HG03575 (cell line): ENCODE measurements around the gene STRA6.

Experiments used
- ATAC-seq: cut with Tn5 transposase; IDR thresholded peaks from one replicate; pipeline ENCODE4 v1.9.1; 2021; ENCODE audit not compliant: unreplicated experiment, insufficient number of reproducible peaks, low FRiP score; ENCODE audit errors: extremely low read depth

Gene STRA6

DNA sequence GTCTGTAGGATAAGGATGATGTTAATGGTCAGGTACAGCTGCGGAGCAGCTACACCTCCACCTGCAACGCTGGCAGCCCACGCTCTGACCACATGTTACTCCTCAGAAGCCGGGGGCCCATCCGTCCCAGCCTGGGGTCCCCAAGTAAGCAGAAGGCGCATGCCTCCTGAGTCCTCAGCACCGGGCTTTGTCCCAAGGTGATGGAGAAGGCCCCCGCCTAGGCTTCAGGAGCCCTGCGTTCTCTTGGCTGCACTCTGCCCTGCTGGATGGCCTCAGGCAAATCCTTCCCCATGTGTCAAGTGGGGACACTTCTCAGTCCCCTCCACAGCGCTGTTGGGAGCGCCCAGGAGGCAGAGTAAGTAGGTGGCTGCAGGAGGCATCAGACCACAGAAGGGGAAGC, 14.4 kb downstream of the STRA6 start:
- no peak for ATAC-seq

DNA sequence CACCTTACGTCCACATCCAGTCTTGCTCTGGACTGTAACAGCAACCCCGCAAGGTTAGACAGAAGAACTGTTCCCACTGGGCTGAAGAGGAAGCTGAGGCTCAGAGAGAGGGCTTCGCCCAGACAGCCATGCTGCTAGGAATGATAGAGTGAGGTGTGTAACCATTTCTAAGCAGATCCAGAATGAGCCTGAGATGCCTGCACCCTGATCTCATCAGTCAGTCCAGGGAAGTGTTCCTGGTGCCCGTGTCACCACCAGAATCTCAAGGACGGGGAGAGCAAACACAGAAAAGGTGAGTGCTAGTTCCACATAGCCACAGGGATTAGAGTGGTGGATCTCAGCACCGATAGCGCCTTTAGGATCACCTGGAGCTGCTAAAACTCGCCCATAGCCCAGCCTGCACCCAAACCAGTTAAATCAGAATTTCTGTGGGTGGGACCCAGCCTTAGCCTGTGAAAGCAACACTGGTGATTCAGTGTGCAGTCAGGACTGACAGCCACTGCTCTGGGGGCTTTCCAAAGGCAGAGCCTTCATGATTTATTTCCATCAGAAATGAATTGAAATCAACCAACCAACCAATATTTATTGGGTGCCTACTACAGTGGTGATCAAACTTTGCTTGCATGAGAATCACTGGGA, 16.8 kb downstream of the STRA6 start:
- no peak for ATAC-seq

DNA sequence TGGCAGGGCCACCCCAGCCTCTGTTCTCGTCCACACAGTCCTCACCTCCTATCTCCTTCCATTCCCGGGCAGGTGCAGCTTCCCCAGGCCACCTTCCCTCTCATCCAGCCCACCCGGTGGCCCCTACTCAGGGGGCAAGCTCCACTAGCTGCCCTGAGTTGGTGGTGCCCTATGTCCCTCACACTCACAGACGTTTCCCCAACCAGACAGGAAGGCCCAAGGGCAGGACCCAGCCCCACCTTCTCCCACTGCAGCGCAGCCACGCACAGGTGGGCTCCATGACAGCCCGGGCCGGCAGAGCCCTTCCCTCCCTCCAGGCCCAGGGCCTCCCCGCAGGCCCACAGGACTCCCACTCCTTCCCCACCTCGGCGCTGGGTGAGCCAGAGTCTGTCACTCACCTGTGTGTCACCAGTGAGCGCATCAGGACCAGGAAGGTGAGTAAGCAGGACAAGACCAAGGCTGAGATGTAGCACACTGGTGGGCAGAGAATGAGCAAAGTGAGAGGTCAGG, 17.9 kb downstream of the STRA6 start:
- no peak for ATAC-seq

DNA sequence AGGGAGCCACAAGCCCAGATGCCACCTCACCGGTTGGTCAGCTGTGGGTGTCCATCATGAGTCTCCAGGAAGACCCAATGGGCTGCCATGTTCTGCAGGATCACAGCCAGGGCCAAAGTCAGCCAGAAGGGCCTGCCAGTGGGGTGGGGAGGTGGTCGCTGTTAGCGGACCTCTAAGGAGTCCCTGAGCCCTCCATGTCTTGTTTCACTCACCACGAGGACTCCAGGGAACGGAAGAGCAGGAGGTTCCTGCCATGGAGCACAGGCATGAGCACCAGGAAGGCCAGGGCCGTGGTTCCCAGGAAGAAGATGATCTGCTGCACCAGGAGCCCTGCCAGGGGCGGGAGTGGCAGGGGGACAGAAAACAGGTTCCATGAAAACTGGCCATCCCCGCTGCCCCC, 20.5 kb downstream of the STRA6 start:
- ATAC-seq = no peak

DNA sequence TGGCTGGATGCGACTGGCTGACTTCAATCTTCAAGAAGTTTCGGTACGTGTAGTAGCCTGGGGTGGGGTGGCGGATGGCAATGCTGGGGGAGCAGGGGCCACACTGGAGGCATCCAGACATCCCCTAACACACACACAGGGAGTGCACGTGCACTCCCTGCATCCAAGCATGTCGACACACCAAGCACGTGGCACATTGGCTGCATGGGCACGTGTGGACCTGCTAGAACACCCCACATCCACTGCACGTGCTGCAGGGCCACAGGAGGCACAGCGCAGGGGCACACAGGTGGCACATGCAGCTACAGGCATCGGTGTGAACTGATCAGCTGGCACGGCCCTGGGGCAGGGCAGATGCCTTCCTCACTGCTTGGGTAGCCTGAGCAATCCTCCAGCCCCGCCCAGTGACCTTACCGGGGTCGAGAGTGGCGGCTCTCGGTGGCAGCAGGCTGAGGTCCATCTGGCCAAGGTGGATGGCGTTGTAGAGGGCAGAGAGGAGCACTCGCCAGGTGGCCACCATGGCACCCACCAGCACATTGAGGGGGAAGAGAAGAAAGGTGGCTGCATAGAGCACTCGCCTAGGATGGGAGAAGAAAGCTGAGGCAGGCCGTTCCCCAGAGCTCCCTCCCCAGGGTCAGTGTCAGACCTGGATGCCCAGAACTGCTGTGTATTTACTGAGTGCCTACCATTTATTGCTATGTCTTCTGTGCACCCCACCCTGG, 21.5 kb downstream of the STRA6 start:
- no peak for ATAC-seq

DNA sequence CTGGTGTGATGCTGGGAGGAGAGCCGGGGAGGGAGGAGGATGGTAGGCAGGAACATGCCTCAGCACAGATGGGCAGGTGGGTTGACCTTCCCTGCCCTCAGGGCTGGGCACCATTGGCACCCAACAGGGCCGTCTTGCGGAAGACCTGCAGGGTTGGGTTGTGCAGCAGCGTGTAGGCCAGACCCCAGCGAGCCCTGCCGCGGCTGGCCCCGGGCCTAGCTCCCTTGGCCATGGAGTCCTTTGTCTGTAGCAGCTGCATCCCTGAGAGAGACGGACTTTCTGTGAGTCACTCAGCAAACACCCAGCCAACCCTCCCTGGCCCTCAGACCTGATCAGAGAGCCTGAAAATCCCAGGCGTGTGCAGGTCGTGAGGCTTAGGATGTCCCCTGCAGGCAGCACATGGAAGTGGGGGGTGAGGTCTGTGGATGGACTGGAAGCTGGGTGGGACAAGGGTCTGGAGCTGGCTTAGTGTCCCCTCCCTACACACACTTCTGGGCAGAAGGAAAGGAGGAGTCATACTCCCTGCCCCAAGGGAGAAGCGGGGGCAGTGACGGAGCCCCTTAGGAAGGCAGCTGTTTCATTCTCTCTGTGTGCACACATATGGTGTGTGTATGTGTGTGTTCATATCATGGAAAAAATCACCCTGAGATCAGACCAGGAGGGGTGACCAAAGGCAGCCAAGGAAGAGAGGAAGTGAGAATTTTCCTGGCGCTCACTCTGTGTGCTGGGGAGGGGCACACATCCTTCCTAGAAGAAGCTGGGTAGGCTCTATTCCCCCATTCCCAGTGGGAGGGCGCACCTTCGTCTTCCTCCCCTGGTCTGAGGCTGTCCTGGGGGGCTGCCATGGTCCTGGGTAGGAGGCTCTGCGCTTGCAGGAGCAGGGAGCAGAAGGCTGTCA, 22.4 kb downstream of the STRA6 start:
- no peak for ATAC-seq

DNA sequence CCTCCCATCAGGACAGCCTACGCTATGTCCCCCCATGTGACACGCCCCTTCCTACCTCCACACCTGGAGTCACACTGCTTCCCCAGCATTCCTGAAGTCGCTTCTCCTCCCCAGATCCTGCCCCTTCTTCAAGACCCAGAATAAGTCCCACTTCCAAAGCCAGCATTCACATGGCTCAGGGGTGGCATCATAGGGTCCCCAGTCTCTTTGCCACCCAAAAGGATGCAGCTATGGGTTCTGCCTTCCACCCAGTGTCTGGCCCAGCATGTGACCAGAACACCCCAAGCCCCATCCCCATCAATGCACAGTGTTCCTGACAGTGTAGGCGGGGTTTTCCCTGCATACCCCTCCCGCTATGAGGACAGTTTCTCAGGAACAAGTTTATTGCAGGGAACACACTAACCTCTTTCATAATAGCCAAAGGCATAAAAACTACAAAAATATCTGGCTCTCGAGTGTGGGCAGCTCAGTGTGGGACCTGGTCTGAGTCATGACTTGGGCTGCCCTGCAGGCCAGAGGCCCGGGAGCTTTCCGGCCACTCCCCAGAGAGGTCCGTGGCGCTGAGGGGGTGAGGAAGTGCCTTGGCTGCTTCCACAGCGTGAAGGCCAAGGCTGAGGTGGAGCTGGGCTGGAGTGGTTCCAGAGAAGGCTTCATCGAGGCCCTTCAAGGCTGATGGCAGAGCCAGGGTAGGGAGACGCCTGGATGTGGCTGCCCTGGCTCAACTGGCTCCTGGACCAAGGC, 23.3 kb downstream of the STRA6 start:
- ATAC-seq = no peak

DNA sequence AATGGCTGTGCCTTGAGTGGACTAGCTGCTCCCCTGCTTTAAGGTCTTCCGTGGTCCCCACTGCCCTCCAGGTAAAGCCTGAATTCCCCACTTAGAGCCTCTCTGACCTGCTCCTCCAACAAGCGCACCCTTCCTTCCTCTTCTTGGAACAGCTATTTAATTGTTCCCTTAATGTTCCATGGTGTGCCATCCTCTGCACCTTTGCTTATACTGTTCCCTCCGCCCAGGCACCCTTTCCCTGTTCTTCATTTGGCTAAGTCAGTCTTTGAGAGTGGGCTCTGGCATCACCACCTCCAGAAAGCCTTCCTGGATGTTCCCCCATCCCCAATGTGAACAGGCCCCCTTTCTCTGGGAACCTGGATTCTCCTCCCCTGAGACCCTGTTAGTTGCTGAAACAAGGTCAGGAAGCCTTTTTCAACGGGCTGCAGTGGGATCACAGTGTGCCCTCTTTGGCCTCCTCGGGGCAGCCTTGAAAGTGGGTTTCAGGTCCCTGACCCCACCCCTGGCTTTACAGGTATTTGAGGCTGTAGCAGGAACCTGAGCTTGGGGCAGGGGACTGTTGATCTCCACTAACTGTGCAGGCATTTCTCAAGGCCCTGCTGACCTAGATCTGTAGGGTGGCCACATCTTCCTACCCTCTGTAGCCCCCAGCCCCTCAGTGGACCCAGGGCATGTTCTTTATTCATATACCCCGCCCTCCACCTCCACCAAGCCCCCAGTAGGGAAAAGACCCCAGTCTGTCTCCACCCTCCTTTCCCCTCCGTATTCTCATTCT, 24.1 kb downstream of the STRA6 start:
- ATAC-seq = no peak

DNA sequence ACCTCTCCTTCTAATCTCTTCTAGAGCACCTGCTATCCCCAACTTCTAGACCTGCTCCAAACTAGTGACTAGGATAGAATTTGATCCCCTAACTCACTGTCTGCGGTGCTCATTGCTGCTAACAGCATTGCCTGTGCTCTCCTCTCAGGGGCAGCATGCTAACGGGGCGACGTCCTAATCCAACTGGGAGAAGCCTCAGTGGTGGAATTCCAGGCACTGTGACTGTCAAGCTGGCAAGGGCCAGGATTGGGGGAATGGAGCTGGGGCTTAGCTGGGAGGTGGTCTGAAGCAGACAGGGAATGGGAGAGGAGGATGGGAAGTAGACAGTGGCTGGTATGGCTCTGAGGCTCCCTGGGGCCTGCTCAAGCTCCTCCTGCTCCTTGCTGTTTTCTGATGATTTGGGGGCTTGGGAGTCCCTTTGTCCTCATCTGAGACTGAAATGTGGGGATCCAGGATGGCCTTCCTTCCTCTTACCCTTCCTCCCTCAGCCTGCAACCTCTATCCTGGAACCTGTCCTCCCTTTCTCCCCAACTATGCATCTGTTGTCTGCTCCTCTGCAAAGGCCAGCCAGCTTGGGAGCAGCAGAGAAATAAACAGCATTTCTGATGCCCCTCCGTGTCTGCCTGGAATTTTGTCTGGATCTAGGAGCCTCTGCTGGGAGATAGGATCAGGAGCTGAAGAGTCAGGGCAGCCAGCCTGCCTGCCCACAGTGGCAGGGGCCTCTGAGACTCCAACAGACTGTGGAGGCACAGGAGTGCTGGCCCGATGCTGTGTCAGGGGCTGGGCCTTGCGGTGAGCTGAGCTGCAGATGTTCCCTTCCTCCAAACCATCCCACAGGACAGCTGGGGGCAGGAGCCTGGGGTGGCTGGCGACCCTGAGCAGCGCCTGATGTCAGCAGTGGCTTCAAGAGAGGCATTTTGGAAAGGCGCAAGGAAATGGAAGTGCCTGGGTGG, 26.0 kb downstream of the STRA6 start:
- ATAC-seq = no peak

DNA sequence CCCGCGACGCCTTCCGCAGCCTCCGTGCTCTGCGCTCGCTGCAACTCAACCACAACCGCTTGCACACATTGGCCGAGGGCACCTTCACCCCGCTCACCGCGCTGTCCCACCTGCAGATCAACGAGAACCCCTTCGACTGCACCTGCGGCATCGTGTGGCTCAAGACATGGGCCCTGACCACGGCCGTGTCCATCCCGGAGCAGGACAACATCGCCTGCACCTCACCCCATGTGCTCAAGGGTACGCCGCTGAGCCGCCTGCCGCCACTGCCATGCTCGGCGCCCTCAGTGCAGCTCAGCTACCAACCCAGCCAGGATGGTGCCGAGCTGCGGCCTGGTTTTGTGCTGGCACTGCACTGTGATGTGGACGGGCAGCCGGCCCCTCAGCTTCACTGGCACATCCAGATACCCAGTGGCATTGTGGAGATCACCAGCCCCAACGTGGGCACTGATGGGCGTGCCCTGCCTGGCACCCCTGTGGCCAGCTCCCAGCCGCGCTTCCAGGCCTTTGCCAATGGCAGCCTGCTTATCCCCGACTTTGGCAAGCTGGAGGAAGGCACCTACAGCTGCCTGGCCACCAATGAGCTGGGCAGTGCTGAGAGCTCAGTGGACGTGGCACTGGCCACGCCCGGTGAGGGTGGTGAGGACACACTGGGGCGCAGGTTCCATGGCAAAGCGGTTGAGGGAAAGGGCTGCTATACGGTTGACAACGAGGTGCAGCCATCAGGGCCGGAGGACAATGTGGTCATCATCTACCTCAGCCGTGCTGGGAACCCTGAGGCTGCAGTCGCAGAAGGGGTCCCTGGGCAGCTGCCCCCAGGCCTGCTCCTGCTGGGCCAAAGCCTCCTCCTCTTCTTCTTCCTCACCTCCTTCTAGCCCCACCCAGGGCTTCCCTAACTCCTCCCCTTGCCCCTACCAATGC, 27.1 kb downstream of the STRA6 start:
- no peak for ATAC-seq

DNA sequence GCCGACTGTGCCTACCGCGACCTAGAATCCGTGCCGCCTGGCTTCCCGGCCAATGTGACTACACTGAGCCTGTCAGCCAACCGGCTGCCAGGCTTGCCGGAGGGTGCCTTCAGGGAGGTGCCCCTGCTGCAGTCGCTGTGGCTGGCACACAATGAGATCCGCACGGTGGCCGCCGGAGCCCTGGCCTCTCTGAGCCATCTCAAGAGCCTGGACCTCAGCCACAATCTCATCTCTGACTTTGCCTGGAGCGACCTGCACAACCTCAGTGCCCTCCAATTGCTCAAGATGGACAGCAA, 27.7 kb downstream of the STRA6 start:
- no peak for ATAC-seq

DNA sequence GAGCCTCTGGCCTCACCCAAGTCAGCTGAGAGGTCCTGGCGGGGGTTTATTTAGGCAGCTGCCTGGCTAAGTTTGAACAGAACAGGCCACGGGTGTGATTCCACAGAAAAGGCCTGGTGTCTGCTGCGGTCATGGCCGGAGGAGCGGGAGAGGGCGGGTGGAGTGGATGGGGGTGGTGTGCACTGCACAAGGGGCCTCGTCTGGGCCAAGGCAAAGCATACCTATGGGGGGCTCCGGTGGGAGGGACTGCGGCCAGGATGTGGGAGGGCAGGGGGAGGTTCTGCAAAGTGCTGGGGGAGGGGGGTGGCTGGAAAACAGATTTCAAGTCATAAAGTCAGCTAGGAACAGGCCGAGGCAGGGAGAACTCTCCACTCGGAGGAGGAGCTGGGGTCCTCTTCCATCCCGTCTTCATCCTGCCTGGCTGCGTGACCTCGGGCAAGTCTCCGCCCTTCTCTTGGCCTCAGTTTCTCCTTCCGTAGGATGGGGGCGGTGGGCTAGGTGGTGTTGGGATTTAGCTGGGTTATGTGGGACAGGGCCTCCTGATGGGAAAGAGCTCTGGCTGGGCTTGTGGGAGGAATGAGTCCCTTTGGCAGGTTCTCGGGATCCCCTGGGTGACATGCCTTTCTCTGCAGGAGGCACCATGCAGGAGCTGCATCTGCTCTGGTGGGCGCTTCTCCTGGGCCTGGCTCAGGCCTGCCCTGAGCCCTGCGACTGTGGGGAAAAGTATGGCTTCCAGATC, 28.2 kb downstream of the STRA6 start:
- ATAC-seq = no peak

DNA sequence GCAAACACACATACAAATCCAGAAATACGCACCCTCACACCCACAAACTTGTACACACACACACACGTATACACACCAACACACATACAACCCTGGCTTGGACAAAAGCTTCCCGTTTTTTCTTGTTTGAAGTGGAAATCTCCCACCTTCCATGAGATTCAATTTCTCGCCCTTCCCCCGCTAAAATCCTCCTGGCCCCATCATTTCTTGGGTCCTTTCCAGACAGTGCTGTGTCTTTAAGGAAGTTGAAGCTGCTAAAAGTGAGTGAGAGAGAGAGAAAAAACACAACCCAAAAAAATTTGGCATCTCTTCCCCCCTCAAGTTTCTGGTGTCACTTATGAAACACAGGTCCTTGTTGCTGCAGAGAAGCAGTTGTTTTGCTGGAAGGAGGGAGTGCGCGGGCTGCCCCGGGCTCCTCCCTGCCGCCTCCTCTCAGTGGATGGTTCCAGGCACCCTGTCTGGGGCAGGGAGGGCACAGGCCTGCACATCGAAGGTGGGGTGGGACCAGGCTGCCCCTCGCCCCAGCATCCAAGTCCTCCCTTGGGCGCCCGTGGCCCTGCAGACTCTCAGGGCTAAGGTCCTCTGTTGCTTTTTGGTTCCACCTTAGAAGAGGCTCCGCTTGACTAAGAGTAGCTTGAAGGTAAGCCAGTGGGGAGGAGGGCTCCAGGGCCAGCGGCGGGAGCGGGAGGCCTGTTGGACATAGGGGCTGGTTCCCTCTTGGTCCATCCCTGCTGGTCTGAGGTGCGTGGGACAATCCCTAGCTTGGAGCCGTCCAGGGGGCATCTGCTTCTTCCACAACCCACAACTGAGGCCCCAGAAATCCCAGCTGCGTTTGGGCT, 29.0 kb downstream of the STRA6 start, which contains the start of gene ISLR:
ISLR (plus strand) TSS at position 331 of the 839 bp plus-strand sequence. CDS start 1,149 bp downstream, outside the sequence.
- ATAC-seq = no peak

DNA sequence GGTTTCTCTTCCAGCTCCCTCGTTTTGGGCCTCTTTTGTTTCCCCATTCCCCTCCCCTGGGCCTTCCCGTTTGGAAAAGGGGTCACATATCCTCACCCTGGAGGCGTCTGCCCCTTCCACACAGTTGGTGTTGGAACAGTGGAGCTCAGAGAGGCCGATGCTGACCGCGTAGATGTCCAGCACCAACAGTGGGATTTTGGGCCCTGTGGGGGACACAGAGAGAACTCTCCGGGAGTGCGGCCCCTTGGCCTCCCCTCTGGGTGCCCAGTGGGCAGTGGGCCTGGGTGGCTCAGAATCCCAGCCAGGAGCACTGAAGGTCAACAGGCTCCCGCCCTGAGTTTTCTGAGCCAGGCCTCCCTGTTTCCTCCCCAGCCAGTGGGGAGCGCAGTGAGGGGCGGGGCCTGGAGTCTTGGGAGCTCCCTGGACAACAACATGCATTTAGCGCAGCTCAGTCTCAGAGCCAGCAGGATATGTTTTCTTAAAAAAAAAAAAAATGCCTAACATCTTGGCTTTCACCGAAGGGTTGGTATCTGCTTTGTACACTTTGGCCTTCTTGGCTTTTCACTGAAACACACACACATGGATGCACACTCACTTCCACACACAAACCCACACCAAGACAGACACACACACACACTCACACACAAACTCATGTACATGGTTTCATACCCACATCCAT, 29.7 kb downstream of the STRA6 start:
- no peak for ATAC-seq
